H1 (cell line): ENCODE results near the gene GMPPA. TPM values are rescaled to one million over a fixed set of nuclear protein-coding genes. Genes with fewer than 3 reads are reported as not detected.

Experiments used
- CTCF ChIA-PET: fragments of 300-600 bp; sonication (Branson Sonifier 250); formaldehyde crosslinking; loops from one replicate; lab custom pipeline; 2021; ENCODE audit not compliant: partially characterized antibody; lab: Charles Lee
- POLR2A ChIA-PET: fragments of 300-600 bp; sonication (Branson Sonifier 250); formaldehyde crosslinking; loops from one replicate; lab custom pipeline; 2021; ENCODE audit warnings: inconsistent platforms; ENCODE audit not compliant: partially characterized antibody; lab: Charles Lee
- DNase-seq, 2 experiments: peaks; one replicate each; pipeline versions ENCODE4 v3.0.0 to v3.0.0-alpha.2; 2010 to 2022; ENCODE audit warnings: low spot score in 2 of 2, low read depth in 1 of 2, mixed read lengths in 1 of 2
- FAIRE-seq: peaks from 2 replicates; lab custom pipeline; 2011; peaks lifted over from hg19 to GRCh38; lab: Jason Lieb, UNC
- H2AFZ ChIP-seq: 2 replicates; pipeline ENCODE4 v1.8.1; 2012; ENCODE audit warnings: low read length, inconsistent platforms
- H2AK5ac ChIP-seq: 2 replicates; pipeline ENCODE4 v1.6.1; 2013; ENCODE audit warnings: low read depth, low read length
- H2BK120ac ChIP-seq: replicated peaks from 2 replicates; pipeline ENCODE3; 2013; ENCODE audit warnings: low read depth, low read length, inconsistent platforms
- H2BK12ac ChIP-seq: 2 replicates; pipeline ENCODE4 v1.6.1; 2013; ENCODE audit warnings: low read depth, low read length
- H2BK15ac ChIP-seq: 2 replicates; pipeline ENCODE4 v1.6.1; 2013; ENCODE audit warnings: low read length
- H2BK20ac ChIP-seq: 2 replicates; pipeline ENCODE4 v1.6.1; 2013; ENCODE audit warnings: low read length
- H2BK5ac ChIP-seq: 2 replicates; pipeline ENCODE4 v1.6.1; 2013; ENCODE audit warnings: low read depth, low read length
- H3K14ac ChIP-seq: 2 replicates; pipeline ENCODE4 v1.6.1; 2013; ENCODE audit warnings: inconsistent platforms; ENCODE audit not compliant: insufficient read length
- H3K18ac ChIP-seq: 2 replicates; pipeline ENCODE4 v1.6.1; 2013; ENCODE audit warnings: low read length; ENCODE audit errors: extremely low read depth
- H3K23ac ChIP-seq: 2 replicates; pipeline ENCODE4 v1.6.1; 2013; ENCODE audit warnings: inconsistent platforms; ENCODE audit not compliant: insufficient read length
- H3K23me2 ChIP-seq: 2 replicates; pipeline ENCODE4 v1.6.1; 2013; ENCODE audit warnings: low read depth, low read length
- H3K27ac ChIP-seq: 2 replicates; pipeline ENCODE4 v1.6.1; 2011; ENCODE audit warnings: low read depth, low read length, inconsistent platforms
- H3K27me3 ChIP-seq, 4 experiments: replicated peaks in 1 of 4; 1 replicate in 1 of 4; 2 replicates in 3 of 4; pipeline versions ENCODE4 v1.6.1 to v1.8.1; 2011 to 2013; ENCODE audit warnings: low read length in 3 of 4, mild to moderate bottlenecking in 3 of 4, inconsistent platforms in 2 of 4, mixed read lengths in 2 of 4, moderate library complexity in 1 of 4; ENCODE audit not compliant: control insufficient read depth in 3 of 4, insufficient read depth in 3 of 4; ENCODE audit errors: extremely low read depth in 1 of 4
- H3K36me3 ChIP-seq, 4 experiments: 2 replicates each; pipeline versions ENCODE4 v1.6.1 to v1.8.1; 2011 to 2013; ENCODE audit warnings: mild to moderate bottlenecking in 4 of 4, low read length in 3 of 4, moderate library complexity in 2 of 4, control low read depth in 1 of 4, inconsistent platforms in 1 of 4; ENCODE audit not compliant: insufficient read depth in 4 of 4, control insufficient read depth in 2 of 4
- H3K4ac ChIP-seq: replicated peaks from 2 replicates; pipeline ENCODE3; 2013; ENCODE audit warnings: low read length, low read depth, mixed read lengths, inconsistent platforms; ENCODE audit not compliant: insufficient read length
- H3K4me1 ChIP-seq, 4 experiments: replicated peaks in 1 of 4; 1 replicate in 1 of 4; 2 replicates in 3 of 4; pipeline versions ENCODE4 v1.6.1 to v1.8.1; 2011 to 2013; ENCODE audit warnings: low read length in 3 of 4, inconsistent platforms in 2 of 4, mixed read lengths in 1 of 4; ENCODE audit not compliant: insufficient read depth in 4 of 4, control insufficient read depth in 3 of 4
- H3K4me2 ChIP-seq, 2 experiments: 2 replicates each; pipeline versions ENCODE4 v1.6.1 to v1.8.1; 2011 to 2013; ENCODE audit warnings: low read depth in 2 of 2, low read length in 2 of 2, control low read depth in 1 of 2, inconsistent platforms in 1 of 2, mild to moderate bottlenecking in 1 of 2; ENCODE audit not compliant: insufficient read depth in 1 of 2
- H3K4me3 ChIP-seq, 4 experiments: fragments of 200-600, 300-600 bp in 1 of 4; sonication (generic), shearing (Covaris generic), sonication (Bioruptor Twin) in 1 of 4; 2 replicates each; pipeline versions ENCODE4 v1.5.1 to v1.8.1; 2011 to 2016; ENCODE audit warnings: low read length in 4 of 4, low read depth in 3 of 4, control low read depth in 2 of 4, inconsistent platforms in 2 of 4, mild to moderate bottlenecking in 2 of 4, mixed read lengths in 1 of 4, moderate library complexity in 1 of 4; ENCODE audit not compliant: insufficient read depth in 2 of 4; ENCODE audit errors: extremely low read depth in 1 of 4
- H3K56ac ChIP-seq: replicated peaks from 2 replicates; pipeline ENCODE3; 2013; ENCODE audit warnings: low read depth, mild to moderate bottlenecking, mixed read lengths, low read length, inconsistent platforms; ENCODE audit not compliant: insufficient read length
- H3K79me1 ChIP-seq: 2 replicates; pipeline ENCODE4 v1.6.1; 2013; ENCODE audit warnings: low read depth, low read length, control low read depth
- H3K79me2 ChIP-seq, 2 experiments: 2 replicates each; pipeline versions ENCODE4 v1.6.1 to v1.8.1; 2012 to 2013; ENCODE audit warnings: low read length in 2 of 2, mild to moderate bottlenecking in 2 of 2, inconsistent platforms in 1 of 2; ENCODE audit not compliant: insufficient read depth in 2 of 2, control insufficient read depth in 1 of 2
- H3K9ac ChIP-seq, 4 experiments: replicated peaks in 1 of 4; 1 replicate in 1 of 4; 2 replicates in 3 of 4; pipeline versions ENCODE4 v1.6.1 to v1.8.1; 2011 to 2013; ENCODE audit warnings: low read depth in 3 of 4, low read length in 3 of 4, control low read depth in 2 of 4, mild to moderate bottlenecking in 2 of 4, moderate library complexity in 2 of 4, inconsistent platforms in 1 of 4; ENCODE audit errors: extremely low read depth in 1 of 4
- H3K9me3 ChIP-seq, 2 experiments: 2 replicates each; pipeline versions ENCODE4 v1.6.1 to v1.8.1; 2012 to 2013; ENCODE audit warnings: mild to moderate bottlenecking in 2 of 2, moderate library complexity in 2 of 2, control low read depth in 1 of 2, inconsistent platforms in 1 of 2, low read depth in 1 of 2, low read length in 1 of 2, mixed read lengths in 1 of 2; ENCODE audit not compliant: insufficient read depth in 2 of 2
- H4K20me1 ChIP-seq, 2 experiments: replicated peaks in 1 of 2; 2 replicates each; pipeline versions ENCODE3 to v1.8.1; 2011 to 2013; ENCODE audit warnings: inconsistent platforms in 2 of 2, low read length in 2 of 2, mild to moderate bottlenecking in 1 of 2; ENCODE audit not compliant: insufficient read depth in 2 of 2, control insufficient read depth in 1 of 2
- H4K5ac ChIP-seq: 2 replicates; pipeline ENCODE4 v1.6.1; 2013; ENCODE audit warnings: low read length, low read depth, mixed read lengths, inconsistent platforms; ENCODE audit not compliant: insufficient read length
- H4K8ac ChIP-seq: 2 replicates; pipeline ENCODE4 v1.8.0; 2013; ENCODE audit warnings: mild to moderate bottlenecking, moderate library complexity, low read length, inconsistent platforms; ENCODE audit not compliant: insufficient read depth; ENCODE audit errors: extremely low read depth
- H4K91ac ChIP-seq: replicated peaks from 2 replicates; pipeline ENCODE3; 2013; ENCODE audit warnings: low read length, mixed read lengths, inconsistent platforms; ENCODE audit not compliant: insufficient read length
- BACH1 ChIP-seq: IDR thresholded peaks from 2 replicates; pipeline ENCODE4 v1.6.1; 2012; ENCODE audit warnings: low read length, improper control_type of control experiment
- CREB1 ChIP-seq: IDR thresholded peaks from 2 replicates; pipeline ENCODE4 v1.6.1; 2012; ENCODE audit warnings: inconsistent platforms
- FOSL1 ChIP-seq: IDR thresholded peaks from 2 replicates; pipeline ENCODE4 v1.6.1; 2011; ENCODE audit warnings: mild to moderate bottlenecking, low read depth, low read length, moderate library complexity; ENCODE audit not compliant: insufficient read depth
- KDM1A ChIP-seq: fragments of 200-600, 300-600 bp; sonication (generic); IDR thresholded peaks from 2 replicates; pipeline ENCODE4 v1.7.1; 2016; ENCODE audit warnings: mild to moderate bottlenecking, low read length, borderline replicate concordance
- WGBS, 2 experiments: shearing (Covaris generic) in 1 of 2; methylation state at CpG; one replicate each; pipeline versions ENCODE4 v1.1.6 to v1.1.7; 2013 to 2015; ENCODE audit warnings: low lambda C conversion rate in 2 of 2, mixed read lengths in 2 of 2, inconsistent platforms in 1 of 2, low coverage in 1 of 2, missing lambda C conversion rate in 1 of 2; ENCODE audit not compliant: insufficient replicate concordance in 2 of 2, insufficient coverage in 1 of 2, insufficient read length in 1 of 2; ENCODE audit errors: extremely low coverage in 1 of 2, missing lambda C conversion rate in 1 of 2; 5-methylcytosine and 5-hydroxymethylcytosine counted together
- polyA plus RNA-seq, 7 experiments: library from polyadenylated mRNA; depleted of rRNA in 3 of 7; stranded (reverse) in 5 of 7; unstranded in 2 of 7; fragments of >200 nt in 5 of 7; fragments of 200-250 nt in 2 of 7; gene quantifications; 1 replicate in 5 of 7; 2 replicates in 1 of 7; 4 replicates in 1 of 7; pipeline versions ENCODE4 v1.2.1 to v1.2.3, GENCODE V29; 2011 to 2013; ENCODE audit warnings: missing spikeins in 2 of 7, mixed read lengths in 2 of 7
- total RNA-seq: library from RNA; stranded (reverse); fragmentation: NEBNext Ultra II Directional; extraction: Animal tissue kit (Norgen Biotek cat#: 25700); gene quantifications from 2 replicates; pipeline ENCODE4 v1.2.1, GENCODE V29; 2021

Gene GMPPA
- total and polyA plus RNA-seq, 2 of the 8 experiments (the other 6 are each of a cell fraction or from before 2014, with no cell fraction given) = 34.3 to 98.8 TPM

DNA sequence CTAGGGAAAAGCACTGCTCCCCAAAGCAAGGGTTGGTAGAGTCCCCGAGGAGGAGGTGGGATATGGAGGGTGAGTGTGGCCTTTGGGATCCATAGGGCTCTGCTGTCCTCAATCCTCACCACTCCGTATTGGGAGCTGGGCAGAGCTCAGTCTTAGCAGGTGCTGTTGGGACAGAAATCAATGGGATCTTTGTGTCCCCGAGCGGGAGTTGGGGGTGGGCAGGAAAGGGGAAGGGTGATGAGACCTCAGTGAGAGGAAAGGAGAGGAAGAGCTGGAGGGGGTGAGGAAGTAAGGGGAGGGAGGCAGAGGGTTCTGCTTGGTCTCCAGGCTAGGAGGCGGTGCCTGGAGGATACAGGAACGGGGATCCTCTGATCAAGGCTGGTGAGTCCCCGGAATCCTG lies 18.2 kb downstream of the GMPPA start:
- no peak for FAIRE-seq
- Histone ChIP-seq H2BK120ac (no peak overlapping the region), H3K4me3 (no peak overlapping the region), H4K5ac (no peak overlapping the region), H3K9me3 (no peaks in the 10 kb centered on the region), H3K23me2 (peaks cover 3% of the 10 kb centered on the region; the same call in 1 of the 2 replicates), H2AK5ac (no peak overlapping the region), H3K27ac (no peak overlapping the region), H3K79me1 (no peaks in the 10 kb centered on the region), H2AFZ (no peak overlapping the region), H3K23ac (no peak overlapping the region), H3K56ac (no peak overlapping the region), H2BK12ac (no peak overlapping the region), H3K4me1 (peaks cover 4 to 39% (median 33%) of the 10 kb centered on the region in 4 experiments), H4K91ac (no peak overlapping the region), H3K14ac (no peak overlapping the region), H3K79me2 (no peaks in the 10 kb centered on the region), H3K18ac (no peak overlapping the region), H2BK5ac (no peak overlapping the region), H3K4ac (no peak overlapping the region), H4K8ac (no peak overlapping the region), H3K9ac (no peak overlapping the region), H3K27me3 (peaks cover 2 to 51% (median 40%) of the 10 kb centered on the region in 4 experiments), H3K36me3 (no peaks in the 10 kb centered on the region), H4K20me1 (peaks cover 2 to 5% of the 10 kb centered on the region in 2 experiments), H2BK15ac (no peak overlapping the region), H2BK20ac (no peak overlapping the region), H3K4me2 (no peak overlapping the region)
- ChIA-PET POLR2A (interaction anchor here (0.9 to 5.5 kb wide), 2 partner anchors 20 to 35 kb away, joined by 4 to 36 read pairs; partner anchors contain the start of gene GMPPA), CTCF (interaction anchor here (1.5 to 113.1 kb wide), 5 partner anchors 10 to 119 kb away, joined by 4 to 7248 read pairs (median 407); partner anchors contain the start of genes DES, GMPPA and SPEG)
- DNase-seq = no peak
- no peak for TF ChIP-seq CREB1
- no peak for TF ChIP-seq BACH1
- no peak for TF ChIP-seq KDM1A
- TF ChIP-seq FOSL1 = no peak
- WGBS, 2 experiments = 92% methylated on average over 6 of the region's 7 CpGs; no CpG with 5 or more reads in 1 of the 2 experiments
